Activated CD8-positive, alpha-beta memory T cell treated with anti-CD3 and anti-CD28 coated beads for 36 hours (primary cell): ENCODE results near the gene ARHGEF39. TPM values are rescaled to one million over a fixed set of nuclear protein-coding genes. Genes with fewer than 3 reads are reported as not detected.

Experiments
- CTCF ChIA-PET: fragments of 350-600 bp; sonication (Branson Sonifier 250); formaldehyde crosslinking; loops from one replicate; lab custom pipeline; 2021; ENCODE audit warnings: antibody characterized with exemption; lab: Charles Lee
- POLR2A ChIA-PET: fragments of 350-600 bp; sonication (Branson Sonifier 250); formaldehyde crosslinking; loops from one replicate; lab custom pipeline; 2021; ENCODE audit warnings: antibody characterized with exemption; lab: Charles Lee
- total RNA-seq, 2 experiments: library from RNA; stranded (reverse); gene quantifications; one replicate each; pipeline ENCODE4 v1.2.3, GENCODE V29; 2021

The ARHGEF39 gene, protein sequence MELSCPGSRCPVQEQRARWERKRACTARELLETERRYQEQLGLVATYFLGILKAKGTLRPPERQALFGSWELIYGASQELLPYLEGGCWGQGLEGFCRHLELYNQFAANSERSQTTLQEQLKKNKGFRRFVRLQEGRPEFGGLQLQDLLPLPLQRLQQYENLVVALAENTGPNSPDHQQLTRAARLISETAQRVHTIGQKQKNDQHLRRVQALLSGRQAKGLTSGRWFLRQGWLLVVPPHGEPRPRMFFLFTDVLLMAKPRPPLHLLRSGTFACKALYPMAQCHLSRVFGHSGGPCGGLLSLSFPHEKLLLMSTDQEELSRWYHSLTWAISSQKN
- total RNA-seq: 10 to 100 TPM; 12.6 to 13.7 TPM

DNA sequence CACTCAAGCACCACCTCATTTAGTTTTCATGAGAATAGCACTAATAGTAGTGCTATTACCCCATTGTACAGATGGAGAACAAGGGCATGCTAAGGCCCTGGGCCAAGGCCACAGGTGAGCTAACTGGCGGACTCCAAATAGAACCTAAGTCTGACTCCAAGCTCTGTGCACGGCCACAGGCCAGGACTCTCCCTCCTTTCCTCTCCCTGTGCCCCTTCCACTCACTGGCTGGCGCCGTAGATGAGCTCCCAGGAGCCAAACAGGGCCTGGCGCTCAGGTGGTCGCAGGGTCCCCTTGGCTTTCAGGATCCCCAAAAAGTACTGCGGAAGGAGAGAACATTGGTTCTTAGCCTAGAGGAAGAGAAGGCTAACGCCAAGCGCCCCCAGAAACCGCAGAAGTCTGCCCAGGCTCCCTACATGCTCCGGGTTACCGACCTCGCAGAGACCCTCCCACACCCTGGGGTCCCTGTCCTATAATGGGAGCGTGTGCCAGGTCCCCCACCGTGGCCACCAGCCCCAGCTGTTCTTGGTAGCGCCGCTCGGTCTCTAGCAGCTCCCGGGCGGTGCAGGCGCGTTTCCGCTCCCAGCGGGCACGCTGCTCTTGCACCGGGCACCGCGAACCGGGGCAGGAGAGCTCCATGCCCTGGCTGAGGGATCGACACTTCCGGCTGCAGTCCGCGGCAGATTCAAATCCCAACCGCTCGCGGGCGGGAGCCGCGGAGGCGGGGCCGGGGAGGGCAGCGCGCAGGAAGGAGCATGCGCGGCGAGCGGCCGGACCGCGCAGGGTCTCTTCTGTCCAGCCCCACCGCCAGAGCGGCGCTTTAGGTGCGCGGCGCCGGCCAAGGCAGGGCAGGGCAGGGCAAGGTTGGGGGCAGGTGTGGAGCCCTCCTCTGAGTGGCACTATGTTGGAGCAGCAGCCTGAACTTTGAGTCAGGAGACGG, at the start of gene ARHGEF39:
Gene ARHGEF39, minus strand, starts transcription at position 665 of the 940 bp plus-strand sequence. Its CDS starts 26 bp downstream, at position 639.
- POLR2A ChIA-PET: interaction anchor here (0.6 to 1.7 kb wide), 4 partner anchors 46 to 971 kb away, joined by 3 to 10 read pairs (median 4); partner anchors contain the start of genes CD72, CREB3, HINT2 and TLN1
- CTCF ChIA-PET: interaction anchor here (0.5 to 2.0 kb wide), 10 partner anchors 15 to 288 kb away, joined by 3 to 9 read pairs (median 4); partner anchors contain the start of genes CREB3 and TLN1

DNA sequence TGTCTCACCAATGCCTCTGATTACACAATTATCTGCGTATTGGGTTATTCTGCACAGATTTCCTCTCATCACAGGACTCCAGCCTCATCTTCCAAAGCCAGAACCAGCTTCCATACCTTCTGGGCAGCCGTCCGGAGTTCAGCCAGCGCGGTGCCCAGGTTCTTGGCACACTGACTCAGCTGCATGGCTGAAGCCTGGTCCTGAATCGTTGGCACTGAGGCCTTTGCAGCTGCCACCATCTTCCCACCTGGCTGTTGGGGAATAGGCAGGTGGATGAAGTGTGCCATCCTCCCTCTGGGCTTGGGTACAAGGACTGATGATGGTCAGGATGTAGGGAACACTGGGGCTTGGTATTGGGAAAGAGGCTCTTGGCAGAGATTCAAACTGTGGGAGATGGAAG, 49.1 kb upstream of the ARHGEF39 start:
- CTCF ChIA-PET: interaction anchor here (1.6 kb wide), 1 partner anchor 14 kb away, joined by 5 read pairs; no protein-coding TSS in a partner anchor
- POLR2A ChIA-PET: no interaction called here

DNA sequence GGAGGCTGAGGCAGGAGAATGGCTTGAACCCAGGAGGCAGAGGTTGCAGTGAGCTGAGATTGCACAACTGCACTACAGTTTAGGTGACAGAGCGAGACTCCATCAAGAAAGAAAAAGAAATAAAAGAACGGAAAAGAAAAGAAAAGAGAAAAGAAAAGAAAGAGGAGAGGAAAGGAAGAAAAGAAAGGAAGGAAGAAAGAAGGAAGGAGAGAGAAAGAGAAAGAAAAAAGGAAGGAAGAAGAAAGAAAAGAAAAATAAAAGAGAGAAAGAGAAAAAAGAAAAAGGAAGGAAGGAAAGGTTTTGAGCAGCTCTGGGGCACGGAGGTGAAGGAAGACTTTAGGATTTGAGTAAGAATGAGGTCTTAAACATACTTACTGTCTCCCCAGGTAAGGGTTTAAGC, 48.6 kb upstream of the ARHGEF39 start:
- CTCF ChIA-PET: interaction anchor here (1.6 to 1.8 kb wide), 2 partner anchors 14 to 17 kb away, joined by 5 to 7 read pairs; no protein-coding TSS in a partner anchor
- POLR2A ChIA-PET: no interaction called here

DNA sequence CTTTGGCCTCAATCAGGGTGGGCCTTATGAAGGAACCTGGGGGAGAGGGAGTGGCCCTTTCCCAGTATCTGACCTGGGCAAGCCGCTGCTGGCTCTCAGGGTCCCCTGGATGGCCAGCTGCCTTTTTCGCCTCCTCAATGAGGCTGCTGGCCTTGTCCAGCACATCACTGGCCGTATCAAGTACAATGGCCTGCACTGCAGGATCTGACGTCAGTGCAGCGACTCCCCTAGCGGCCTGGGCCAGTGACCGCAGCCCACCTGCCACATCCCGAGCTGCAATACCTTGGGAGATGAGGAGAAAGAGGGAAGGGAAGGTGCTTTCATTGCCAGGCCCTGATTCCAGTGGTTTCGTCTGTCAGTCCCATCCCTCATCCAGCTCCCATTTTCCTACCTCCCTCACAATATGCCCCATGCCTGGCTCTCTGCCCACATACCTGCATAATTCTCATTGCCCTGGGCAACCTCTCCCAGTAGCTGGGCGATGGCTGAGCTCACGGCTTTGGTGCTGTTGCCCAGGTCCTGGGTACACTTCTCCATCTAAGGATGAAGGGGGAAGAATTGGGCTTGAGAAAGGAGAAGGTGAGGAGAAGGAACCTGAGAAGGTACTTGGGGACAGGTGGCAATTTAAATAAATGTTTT, 47.9 kb upstream of the ARHGEF39 start:
- POLR2A ChIA-PET: interaction anchor here (0.6 kb wide), 1 partner anchor 17 kb away, joined by 6 read pairs; no protein-coding TSS in a partner anchor

DNA sequence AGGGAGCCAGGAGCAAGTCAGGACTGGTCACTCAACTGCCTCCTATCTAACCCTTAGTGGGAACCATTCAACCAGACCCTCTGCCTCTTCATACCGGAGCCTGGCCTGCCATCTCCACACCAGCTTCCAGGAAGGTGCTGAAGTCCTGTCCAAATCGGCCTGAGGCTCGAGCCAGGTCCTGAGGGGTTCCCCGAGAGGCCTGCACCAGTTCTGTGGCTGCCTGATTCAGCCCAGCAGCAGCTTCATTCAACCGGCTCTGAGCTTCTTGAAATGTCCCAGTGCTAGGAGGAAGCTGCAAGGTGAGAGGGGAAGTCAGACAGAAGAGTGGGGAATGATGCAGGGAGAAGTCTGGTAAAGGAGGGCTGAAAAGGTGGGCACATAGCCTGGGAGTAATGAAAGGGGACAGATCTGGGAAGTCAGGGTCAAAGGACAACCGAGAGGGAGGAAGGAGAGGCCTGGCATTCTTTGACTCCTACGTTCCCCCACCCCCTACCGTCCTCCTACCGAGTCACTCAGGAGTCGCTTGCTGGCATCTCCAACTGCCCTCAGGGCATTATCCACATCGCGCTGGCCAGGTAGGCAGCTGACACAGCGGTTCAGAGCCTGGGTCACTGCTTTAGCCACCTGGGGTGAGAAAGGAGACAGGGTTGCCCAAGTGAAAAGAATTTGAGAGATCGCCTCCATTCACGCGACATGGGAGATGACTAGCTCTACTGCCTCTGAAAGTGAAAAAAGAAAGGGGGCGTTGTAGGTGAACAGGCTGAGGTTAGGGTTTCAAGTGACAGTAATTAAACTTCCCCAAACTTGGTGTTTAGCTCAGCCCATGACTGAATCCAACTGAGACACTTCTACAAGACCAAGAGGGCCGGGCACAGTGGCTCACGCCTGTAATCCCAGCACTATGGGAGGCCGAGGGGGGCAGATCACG, 46.8 kb upstream of the ARHGEF39 start:
- CTCF ChIA-PET: interaction anchor here (0.5 to 1.8 kb wide), 7 partner anchors 7 to 64 kb away, joined by 3 to 7 read pairs (median 3); partner anchors contain the start of gene CCDC107

More for the DNA sequence above, 47.9 kb upstream of the ARHGEF39 start:
- CTCF ChIA-PET: interaction anchor here (0.5 to 1.8 kb wide), 4 partner anchors 9 to 54 kb away, joined by 3 to 7 read pairs (median 4); partner anchors contain the start of gene CCDC107

DNA sequence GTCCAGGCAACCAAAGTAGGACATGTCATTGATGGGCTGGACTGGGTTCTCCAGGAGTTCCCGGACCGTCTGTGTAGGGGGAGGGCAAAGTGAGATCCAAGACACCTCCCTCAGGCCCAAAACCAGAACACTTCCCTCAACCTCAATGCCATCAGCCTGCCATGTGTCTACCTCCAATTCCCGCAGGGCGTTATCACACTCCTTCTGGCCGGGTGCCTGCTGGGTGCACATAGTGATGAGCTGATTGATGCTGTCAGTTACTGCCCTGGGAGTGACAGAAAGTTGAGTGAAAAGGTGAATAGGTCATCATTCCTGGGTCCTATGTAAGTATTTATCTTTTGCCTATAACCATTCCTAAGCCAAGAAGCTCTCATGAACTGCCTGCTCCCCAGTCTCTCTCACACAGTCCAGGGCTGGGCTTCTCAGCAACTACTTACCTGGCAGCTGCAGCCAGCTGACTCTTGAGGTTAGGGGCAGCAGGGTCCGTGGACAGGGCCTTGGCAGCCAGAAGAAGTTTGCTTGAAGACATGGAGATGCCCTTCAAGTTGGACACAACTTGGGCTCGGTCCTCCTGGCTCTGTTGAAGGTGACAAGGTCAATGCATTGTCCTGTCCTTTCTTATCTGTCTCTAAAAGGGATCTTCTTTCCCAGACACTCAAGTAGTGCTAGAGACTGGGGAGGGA, 46.0 kb upstream of the ARHGEF39 start:
- POLR2A ChIA-PET: no interaction called here
- CTCF ChIA-PET: interaction anchor here (1.1 kb wide), 2 partner anchors 14 to 19 kb away, joined by 3 to 7 read pairs; no protein-coding TSS in a partner anchor

More for the DNA sequence above, 46.8 kb upstream of the ARHGEF39 start:
- POLR2A ChIA-PET: interaction anchor here (0.7 kb wide), 1 partner anchor 117 kb away, joined by 6 read pairs; the partner anchor contains the start of gene TMEM8B

DNA sequence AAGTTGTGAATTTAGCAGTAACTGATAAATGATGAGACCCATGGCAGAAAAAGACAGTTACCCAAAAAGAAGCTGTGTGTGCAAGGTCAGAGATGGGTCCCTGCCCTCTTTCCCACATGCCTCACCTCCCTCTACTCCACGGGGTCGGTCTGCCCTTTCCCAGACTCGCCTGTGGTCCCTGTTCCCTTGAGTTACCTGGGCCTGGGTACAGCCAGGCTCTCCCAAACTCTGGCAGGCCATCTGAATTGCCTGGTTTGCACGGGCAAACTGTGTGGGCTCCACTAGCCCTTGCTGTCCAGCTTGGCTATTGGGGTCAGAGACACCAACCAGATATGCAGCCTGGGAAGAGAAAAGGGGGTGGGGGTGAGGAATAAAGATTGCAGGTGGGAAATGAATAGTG, 43.2 kb upstream of the ARHGEF39 start:
- ChIA-PET POLR2A (interaction anchor here (0.5 kb wide), 1 partner anchor 588 kb away, joined by 4 read pairs; no protein-coding TSS in a partner anchor), CTCF (interaction anchor here (1.1 to 4.1 kb wide), 2 partner anchors 11 to 19 kb away, joined by 3 to 21 read pairs; no protein-coding TSS in a partner anchor)

DNA sequence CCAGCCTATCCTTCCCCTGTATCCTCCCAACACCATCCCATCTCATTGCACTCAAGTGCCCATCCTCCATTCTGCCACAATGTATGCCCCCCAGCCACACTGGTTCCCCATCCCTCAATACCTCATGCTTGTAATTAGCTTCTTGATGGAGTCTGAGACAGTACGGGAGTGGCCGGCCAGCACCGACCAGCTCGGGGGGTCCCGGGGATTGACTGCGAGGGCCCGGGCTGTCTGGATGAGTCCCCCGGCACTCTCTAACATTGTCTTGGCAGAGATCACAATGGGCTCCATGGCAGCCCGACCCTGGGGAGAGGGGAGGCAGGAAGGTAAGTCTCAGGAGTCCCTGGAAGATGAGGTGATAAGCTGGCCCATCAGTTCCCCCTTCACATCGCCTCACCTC, 42.0 kb upstream of the ARHGEF39 start:
- CTCF ChIA-PET: interaction anchor here (4.1 kb wide), 1 partner anchor 10 kb away, joined by 21 read pairs; no protein-coding TSS in a partner anchor
- POLR2A ChIA-PET: no interaction called here

DNA sequence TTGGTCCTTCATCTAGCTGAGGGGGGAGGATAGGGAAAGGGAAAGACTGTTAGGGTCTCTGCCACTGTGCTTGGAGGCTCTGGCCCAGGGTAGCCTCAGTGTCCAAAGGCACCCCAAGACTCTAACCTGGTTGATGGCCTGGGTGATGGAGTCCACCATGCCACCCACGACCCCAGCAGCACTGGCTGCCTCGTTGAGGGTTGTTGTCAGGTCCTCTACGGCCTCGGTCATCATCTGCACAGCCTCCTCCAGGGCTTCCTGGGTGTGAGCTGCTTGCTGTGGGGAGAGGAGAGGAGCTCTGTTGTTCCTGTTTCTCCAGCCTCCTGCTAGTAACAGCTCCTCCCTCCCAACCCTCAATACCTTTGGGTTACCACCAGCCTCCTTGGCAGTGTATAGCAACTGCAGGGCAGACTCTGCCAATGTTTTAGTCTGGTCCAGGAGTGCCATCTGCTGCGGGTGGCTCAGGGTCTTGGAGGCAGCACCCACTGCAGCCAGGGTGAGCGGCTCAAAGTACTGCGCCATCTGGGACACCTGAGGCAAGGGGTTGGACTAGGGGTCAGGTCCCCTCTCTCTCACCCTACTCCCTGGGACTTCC, 40.9 kb upstream of the ARHGEF39 start:
- ChIA-PET POLR2A (no interaction called here), CTCF (interaction anchor here (1.5 to 4.1 kb wide), 2 partner anchors 9 to 48 kb away, joined by 5 to 21 read pairs; partner anchors contain the start of genes CCDC107 and RMRP)

DNA sequence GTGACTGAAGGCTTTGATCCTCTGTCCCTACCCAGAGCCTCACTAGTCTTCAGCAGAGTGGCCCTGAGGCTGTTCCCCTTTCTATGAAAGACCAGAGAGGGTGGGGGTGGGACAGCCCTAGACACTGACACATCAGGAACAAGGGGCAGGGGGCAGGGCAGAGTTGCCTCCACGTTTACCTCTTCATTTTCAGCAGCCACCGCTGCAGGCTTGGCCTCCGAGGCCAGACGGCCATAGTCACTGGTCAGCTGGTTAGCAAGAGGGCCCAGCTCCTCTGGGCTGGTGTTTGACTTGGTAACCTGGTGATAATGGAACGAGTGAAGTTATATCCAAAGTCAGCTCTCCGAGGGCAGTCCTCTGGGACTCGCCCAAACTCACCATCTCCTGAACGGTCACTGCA, 40.4 kb upstream of the ARHGEF39 start:
- CTCF ChIA-PET: interaction anchor here (1.5 to 4.1 kb wide), 3 partner anchors 9 to 47 kb away, joined by 3 to 21 read pairs (median 5); partner anchors contain the start of genes CCDC107 and RMRP
- POLR2A ChIA-PET: no interaction called here

DNA sequence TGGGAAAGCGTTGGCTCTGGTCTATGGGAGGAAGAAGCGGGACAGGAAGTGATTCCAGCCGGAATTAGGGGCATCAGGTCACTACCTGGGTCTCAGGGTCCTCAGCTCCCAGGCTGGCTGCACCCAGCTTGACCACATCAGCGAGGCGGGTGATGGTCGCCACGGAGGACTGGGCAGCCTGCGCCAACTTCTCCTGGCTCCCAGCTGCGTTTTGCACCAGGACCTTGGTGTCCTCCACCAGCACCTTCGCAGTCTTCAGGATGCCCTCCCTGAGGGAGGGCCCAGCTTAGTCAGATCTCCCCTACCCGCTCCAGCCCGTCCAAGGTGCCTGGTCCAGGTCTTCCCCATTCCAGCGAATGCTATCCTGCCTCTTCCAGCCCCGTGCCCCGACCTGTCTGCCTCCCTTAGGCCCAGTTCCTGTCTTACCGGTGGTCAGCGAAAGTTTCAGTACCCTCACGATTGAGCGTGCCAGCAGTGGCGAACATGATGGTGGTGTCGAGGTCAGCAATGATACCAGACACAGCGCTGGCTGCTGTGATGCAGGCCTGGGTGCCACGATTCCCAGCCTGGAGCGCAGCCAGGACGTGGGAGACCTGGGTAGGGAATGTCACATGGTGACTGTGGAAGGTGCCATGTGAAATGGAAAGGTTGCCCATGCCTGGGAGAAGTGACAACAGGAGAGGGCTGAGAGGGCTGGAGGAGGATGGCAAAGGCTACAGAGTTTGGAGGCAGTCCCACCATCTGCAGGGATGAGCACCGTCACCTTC, 39.1 kb upstream of the ARHGEF39 start:
- CTCF ChIA-PET: interaction anchor here (0.6 to 4.1 kb wide), 4 partner anchors 7 to 57 kb away, joined by 3 to 21 read pairs (median 3); no protein-coding TSS in a partner anchor
- POLR2A ChIA-PET: no interaction called here

DNA sequence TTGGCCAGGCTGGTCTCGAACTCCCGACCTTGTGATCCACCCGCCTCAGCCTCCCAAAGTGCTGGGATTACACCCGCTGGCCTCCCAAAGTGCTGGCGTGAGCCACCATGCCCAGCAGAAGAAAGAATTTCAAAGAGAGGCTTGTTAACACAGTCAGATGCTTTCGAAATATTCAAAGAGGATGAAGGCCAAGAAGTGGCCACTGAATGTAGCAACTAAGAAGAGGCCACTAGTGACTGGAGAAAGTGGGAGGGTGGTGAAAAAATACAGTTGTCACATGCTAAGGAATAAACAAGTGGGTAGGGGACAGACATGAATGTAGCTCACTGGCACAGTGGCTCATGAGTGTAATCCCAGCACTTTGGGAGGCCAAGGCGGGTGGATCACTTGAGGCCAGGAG, 37.7 kb upstream of the ARHGEF39 start:
- ChIA-PET CTCF (no interaction called here), POLR2A (no interaction called here)

DNA sequence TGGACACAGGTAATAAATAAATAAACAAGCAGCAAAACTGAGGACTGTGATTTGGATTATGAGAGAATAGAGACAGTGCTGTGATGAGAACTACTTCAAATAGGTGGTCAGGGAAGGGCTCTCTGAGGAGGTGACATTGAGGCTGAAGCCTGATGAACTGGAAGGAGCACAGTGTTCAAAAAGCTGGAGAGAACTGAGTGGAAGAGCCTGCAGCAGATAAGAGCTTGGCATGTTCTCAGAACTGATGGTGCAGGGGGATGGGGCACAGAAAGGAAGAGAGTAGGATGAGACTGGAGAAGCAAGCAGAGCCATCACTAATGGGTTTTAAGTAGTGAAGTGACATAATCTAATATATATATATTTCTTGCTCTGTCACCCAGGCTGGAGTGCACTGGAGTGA, 35.9 kb upstream of the ARHGEF39 start:
- ChIA-PET POLR2A (interaction anchor here (0.7 to 1.4 kb wide), 2 partner anchors 27 to 45 kb away, joined by 3 read pairs; no protein-coding TSS in a partner anchor), CTCF (interaction anchor here (1.3 kb wide), 1 partner anchor 90 kb away, joined by 3 read pairs; no protein-coding TSS in a partner anchor)

DNA sequence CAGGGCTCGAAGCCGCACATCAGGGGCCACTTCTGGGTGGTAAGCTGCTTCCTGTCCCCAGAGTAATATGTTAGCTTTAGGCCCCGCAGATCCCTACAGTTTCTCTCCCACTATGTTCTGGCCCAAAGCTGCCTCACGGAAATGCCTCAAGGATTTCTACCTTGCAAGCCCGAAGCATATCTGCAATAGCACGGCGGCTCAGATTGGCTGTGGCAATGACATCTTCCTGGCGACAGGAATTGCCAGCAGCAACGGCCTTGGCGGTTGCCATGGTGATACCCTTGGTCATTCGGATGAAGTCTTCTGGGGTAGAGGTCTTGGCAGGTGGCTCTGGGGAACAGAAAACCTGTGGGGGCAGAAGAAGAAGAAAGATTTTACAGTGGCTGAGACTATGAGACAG, 35.0 kb upstream of the ARHGEF39 start:
- CTCF ChIA-PET: interaction anchor here (1.3 kb wide), 1 partner anchor 89 kb away, joined by 3 read pairs; no protein-coding TSS in a partner anchor
- POLR2A ChIA-PET: no interaction called here

DNA sequence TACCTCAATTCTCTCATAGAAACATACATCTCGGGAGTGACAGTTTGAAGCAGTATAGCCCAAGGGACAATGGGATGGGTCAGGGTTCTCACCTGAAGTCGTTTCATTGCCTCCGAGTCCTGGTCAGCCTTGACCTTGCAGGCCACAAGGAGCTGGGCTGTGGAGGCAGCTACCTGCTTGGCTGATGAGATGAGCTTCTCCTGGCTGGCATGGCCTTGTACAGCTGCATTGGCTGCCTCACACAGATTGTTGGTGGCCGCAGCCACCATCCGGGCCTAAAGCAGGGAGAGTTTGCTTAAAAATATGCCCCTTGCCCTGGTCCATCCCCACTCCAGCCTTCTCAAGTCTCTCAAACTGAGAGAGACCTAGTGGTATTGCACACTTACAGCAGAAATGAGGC, 33.2 kb upstream of the ARHGEF39 start:
- CTCF ChIA-PET: interaction anchor here (1.3 to 3.2 kb wide), 4 partner anchors 8 to 87 kb away, joined by 3 to 21 read pairs (median 10); no protein-coding TSS in a partner anchor
- POLR2A ChIA-PET: interaction anchor here (0.5 kb wide), 1 partner anchor 51 kb away, joined by 3 read pairs; no protein-coding TSS in a partner anchor
